ENCODE measurements around the gene VTI1A. TPM values are rescaled to one million over a fixed set of nuclear protein-coding genes. Genes with fewer than 3 reads are reported as not detected.

The VTI1A gene
- total and polyA plus RNA-seq, 2 of the 8 experiments (the other 6 are each of a cell fraction or from before 2014, with no cell fraction given): 6.0 to 20.0 TPM

GRCh38 chr10:112716924-112717413, 270.0 kb downstream of the VTI1A start:
- no peak overlapping the region; the same call in 1 of the 2 replicates for H2BK15ac ChIP-seq (ENCODE audit: low read length)
- H3K4ac ChIP-seq (replicated peaks; ENCODE audit: insufficient read length, low read depth, low read length): no peak overlapping the region
- H2BK12ac ChIP-seq (ENCODE audit: low read depth, low read length): no peak overlapping the region
- no peak overlapping the region for H3K18ac ChIP-seq (ENCODE audit: extremely low read depth, low read length)
- no peak overlapping the region for H3K14ac ChIP-seq (ENCODE audit: insufficient read length)
- no peak overlapping the region for H3K23ac ChIP-seq (ENCODE audit: insufficient read length)
- no peak overlapping the region for H2AFZ ChIP-seq (ENCODE audit: low read length)
- H3K79me1 ChIP-seq (ENCODE audit: low read depth, low read length): no peaks in the 10 kb centered on the region; the same call in 1 of the 2 replicates
- no peak overlapping the region for H3K4me3 ChIP-seq (ENCODE audit: extremely low read depth in 1 of 4, insufficient read depth in 2 of 4, low read depth in 3 of 4, low read length in 4 of 4)
- no peaks in the 10 kb centered on the region for H3K9me3 ChIP-seq (ENCODE audit: insufficient read depth in 2 of 2, low read depth in 1 of 2, low read length in 1 of 2)
- no peak overlapping the region for H3K56ac ChIP-seq (replicated peaks; ENCODE audit: insufficient read length, low read depth, low read length)
- H2BK120ac ChIP-seq (replicated peaks; ENCODE audit: low read depth, low read length): no peak overlapping the region
- no peak overlapping the region for H3K4me2 ChIP-seq (ENCODE audit: insufficient read depth in 1 of 2, low read depth in 2 of 2, low read length in 2 of 2)
- no peak overlapping the region; the same call in 1 of the 2 replicates for H2BK20ac ChIP-seq (ENCODE audit: low read length)
- 93% methylated on average over 6 of the region's 6 CpGs; no CpG with 5 or more reads in 1 of the 2 experiments for WGBS, 2 experiments (ENCODE audit: extremely low coverage in 1 of 2, insufficient coverage in 1 of 2, insufficient read length in 1 of 2, insufficient replicate concordance in 2 of 2, low coverage in 1 of 2, low lambda C conversion rate in 2 of 2, missing lambda C conversion rate in 1 of 2)
- no peak for FAIRE-seq
- H4K5ac ChIP-seq (ENCODE audit: insufficient read length, low read depth, low read length): no peak overlapping the region
- H4K91ac ChIP-seq (replicated peaks; ENCODE audit: insufficient read length, low read length): no peak overlapping the region
- no peak overlapping the region for H3K9ac ChIP-seq (replicated peaks in 1 of 4; ENCODE audit: extremely low read depth in 1 of 4, low read depth in 3 of 4, low read length in 3 of 4)
- H3K27me3 ChIP-seq (replicated peaks in 1 of 4; ENCODE audit: control insufficient read depth in 3 of 4, extremely low read depth in 1 of 4, insufficient read depth in 3 of 4, low read length in 3 of 4): no peaks in the 10 kb centered on the region
- H4K8ac ChIP-seq (ENCODE audit: extremely low read depth, insufficient read depth, low read length): no peak overlapping the region
- H2AK5ac ChIP-seq (ENCODE audit: low read depth, low read length): no peak overlapping the region
- no peaks in the 10 kb centered on the region for H3K79me2 ChIP-seq (ENCODE audit: control insufficient read depth in 1 of 2, insufficient read depth in 2 of 2, low read length in 2 of 2)
- H3K23me2 ChIP-seq (ENCODE audit: low read depth, low read length): no peaks in the 10 kb centered on the region; the same call in 1 of the 2 replicates
- H3K36me3 ChIP-seq (ENCODE audit: control insufficient read depth in 2 of 4, insufficient read depth in 4 of 4, low read length in 3 of 4): no peaks in the 10 kb centered on the region
- peaks cover 0 to 10% (median 6%) of the 10 kb centered on the region in 4 experiments; a peak in 4 of 7 replicates for H3K4me1 ChIP-seq (replicated peaks in 1 of 4; ENCODE audit: control insufficient read depth in 3 of 4, insufficient read depth in 4 of 4, low read length in 3 of 4)
- H3K27ac ChIP-seq (ENCODE audit: low read depth, low read length): no peak overlapping the region
- CTCF ChIA-PET (ENCODE audit: partially characterized antibody): interaction anchor here (1.0 to 1.4 kb wide), 4 partner anchors 13 to 45 kb away, joined by 3 to 4 read pairs (median 3); no protein-coding TSS in a partner anchor
- no peak overlapping the region for H2BK5ac ChIP-seq (ENCODE audit: low read depth, low read length)
- peak in 1 of 2 experiments; percentile 41 for DNase-seq (ENCODE audit: low read depth in 1 of 2, low spot score in 2 of 2)
- no peaks in the 10 kb centered on the region for H4K20me1 ChIP-seq (replicated peaks in 1 of 2; ENCODE audit: control insufficient read depth in 1 of 2, insufficient read depth in 2 of 2, low read length in 2 of 2)
- POLR2A ChIA-PET (ENCODE audit: partially characterized antibody): interaction anchor here (0.6 kb wide), 1 partner anchor 59 kb away, joined by 3 read pairs; no protein-coding TSS in a partner anchor
- TF ChIP-seq BACH1 (IDR thresholded peaks at IDR 0.05; ENCODE audit: low read length) (no peak), RAD21 (IDR thresholded peaks at IDR 0.05 in 1 of 2, conservative IDR thresholded peaks at IDR 0.05 in 1 of 2; ENCODE audit: low read depth in 2 of 2, low read length in 2 of 2) (no peak), RNF2 (IDR thresholded peaks at IDR 0.05; ENCODE audit: borderline replicate concordance, low read depth, low read length, missing control alignments, poor library complexity, severe bottlenecking) (no peak), CHD1 (IDR thresholded peaks at IDR 0.05; ENCODE audit: low read depth, low read length) (no peak), RXRA (IDR thresholded peaks at IDR 0.05; ENCODE audit: insufficient read depth, low read depth, low read length) (no peak), CTCF (IDR thresholded peaks at IDR 0.05; ENCODE audit: control extremely low read depth in 1 of 3, insufficient read depth in 1 of 3, low read depth in 1 of 3, low read length in 3 of 3) (no peak), CBX5 (IDR thresholded peaks at IDR 0.05; ENCODE audit: low read depth, low read length) (no peak), TCF12 (IDR thresholded peaks at IDR 0.05; ENCODE audit: low read depth, low read length) (no peak), RBBP5 (IDR thresholded peaks at IDR 0.05; ENCODE audit: borderline replicate concordance, low read depth, low read length) (no peak), HDAC6 (IDR thresholded peaks at IDR 0.05; ENCODE audit: low read depth, low read length) (no peak)
